Kidney (tissue), 14 donors: ENCODE data around the gene COMMD7. TPM values are rescaled to one million over a fixed set of nuclear protein-coding genes. Genes with fewer than 3 reads are reported as not detected.
"Not testable (repeated sequence)": the region's sequence is repeated elsewhere in the genome, so short reads cannot be mapped to it uniquely, and the experiment has no call there.

Experiments
- DNase-seq, 5 donors: peaks; one replicate each; pipeline ENCODE4 v3.0.0-alpha.2; 2013 to 2020
- FAIRE-seq: peaks from 2 replicates; lab custom pipeline; 2012; peaks lifted over from hg19 to GRCh38; lab: Jason Lieb, UNC
- H3K27ac ChIP-seq, 2 donors: one replicate each; pipeline ENCODE4 v1.7.0; 2013; ENCODE audit warnings: low read depth in 2 of 2, low read length in 2 of 2, inconsistent platforms in 1 of 2
- H3K27me3 ChIP-seq: one replicate; pipeline ENCODE4 v1.7.1; 2013; ENCODE audit warnings: low read length, inconsistent platforms; ENCODE audit not compliant: control insufficient read depth, insufficient read depth
- H3K36me3 ChIP-seq, 3 donors: one replicate each; pipeline versions ENCODE4 v1.7.0 to v1.7.1; 2013; ENCODE audit warnings: low read length in 3 of 3, control low read depth in 1 of 3, inconsistent platforms in 1 of 3; ENCODE audit not compliant: insufficient read depth in 3 of 3, control insufficient read depth in 2 of 3
- H3K4me1 ChIP-seq, 3 donors: one replicate each; pipeline versions ENCODE4 v1.7.0 to v1.7.1; 2013; ENCODE audit warnings: low read length in 3 of 3, inconsistent platforms in 1 of 3, low read depth in 1 of 3; ENCODE audit not compliant: control insufficient read depth in 2 of 3, insufficient read depth in 2 of 3
- H3K4me3 ChIP-seq, 3 donors: one replicate each; pipeline versions ENCODE4 v1.7.0 to v1.8.1; 2013; ENCODE audit warnings: low read length in 3 of 3, control low read depth in 1 of 3, inconsistent platforms in 1 of 3
- H3K9ac ChIP-seq, 3 donors: one replicate each; pipeline versions ENCODE4 v1.7.0 to v1.7.1; 2013; ENCODE audit warnings: low read length in 3 of 3, control low read depth in 1 of 3, inconsistent platforms in 1 of 3
- H3K9me3 ChIP-seq, 3 donors: one replicate each; pipeline versions ENCODE4 v1.7.0 to v1.7.1; 2013; ENCODE audit warnings: low read length in 3 of 3, control low read depth in 1 of 3, inconsistent platforms in 1 of 3; ENCODE audit not compliant: control insufficient read depth in 2 of 3, insufficient read depth in 1 of 3
- intact Hi-C: fragments of 100-400 bp; cut with DNase I; formaldehyde crosslinking; loops from one replicate; pipeline ENCODE4 v1.11.1; 2022
- polyA plus RNA-seq: library from polyadenylated mRNA; stranded (reverse); fragments of 350-450 nt; fragmentation: Illumina TruSeq; extraction: RNeasy Lipid Tissue Mini Kit (QIAGEN cat#74804); gene quantifications from one replicate; pipeline ENCODE4 v1.2.3, GENCODE V29; 2014; ENCODE audit warnings: low read depth, low replicate concordance; ENCODE audit not compliant: insufficient read depth
- total RNA-seq: library from RNA; stranded (reverse); fragmentation: NEBNext Ultra II Directional; extraction: Animal tissue kit (Norgen Biotek cat#: 25700); gene quantifications from one replicate; pipeline ENCODE4 v1.2.1, GENCODE V29; 2021
- TF ChIP-seq, protein P1 (sequence below): IDR thresholded peaks from 3 replicates; pipeline ENCODE4 v1.5.1; 2012; ENCODE audit warnings: mild to moderate bottlenecking, moderate library complexity, borderline replicate concordance; ENCODE audit not compliant: insufficient read depth; ENCODE audit errors: extremely low read depth
- donor health status: control.
- donor health status: control.
- donor health status: control.
- donor health status: control.
- donor health status: control.
- donor health status: DM: yes; HTN: yes; CAD: no.
- donor health status: Normal renal cell carcinoma (clear cell type).

COMMD7 gene
- total and polyA plus RNA-seq, 2 donors from 2014 or later, result 45.8 to 99.2 TPM

DNA sequence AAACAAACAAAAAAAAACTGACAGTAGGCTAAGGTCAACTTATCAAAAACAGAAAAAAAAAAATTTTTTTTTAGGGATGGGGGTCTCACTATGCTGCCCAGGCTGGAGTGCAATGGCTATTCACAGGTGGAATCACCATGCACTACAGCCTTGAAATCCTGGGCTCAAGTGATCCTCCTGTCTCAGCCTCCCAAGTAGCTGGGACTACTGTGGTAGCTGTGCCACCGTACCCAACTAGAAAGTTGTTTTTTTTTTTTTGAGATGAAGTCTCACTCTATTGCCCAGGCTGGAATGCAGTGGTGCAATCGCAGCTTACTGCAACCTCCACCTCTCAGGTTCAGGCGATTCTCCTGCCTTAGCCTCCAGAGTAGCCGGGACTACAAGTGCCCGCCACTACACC, 2.1 kb downstream of the COMMD7 start:
- FAIRE-seq, result no peak
- Histone ChIP-seq H3K9me3 (no peaks in the 10 kb centered on the region), H3K4me1 (peaks cover 0 to 11% (median 0%) of the 10 kb centered on the region in 3 donors), H3K27me3 (no peaks in the 10 kb centered on the region), H3K27ac (no peak overlapping the region), H3K4me3 (no peak overlapping the region), H3K36me3 (no peaks in the 10 kb centered on the region), H3K9ac (no peak overlapping the region)
- intact Hi-C loops, result no loop called here
- no peak for DNase-seq
- TF ChIP-seq, protein P1, sequence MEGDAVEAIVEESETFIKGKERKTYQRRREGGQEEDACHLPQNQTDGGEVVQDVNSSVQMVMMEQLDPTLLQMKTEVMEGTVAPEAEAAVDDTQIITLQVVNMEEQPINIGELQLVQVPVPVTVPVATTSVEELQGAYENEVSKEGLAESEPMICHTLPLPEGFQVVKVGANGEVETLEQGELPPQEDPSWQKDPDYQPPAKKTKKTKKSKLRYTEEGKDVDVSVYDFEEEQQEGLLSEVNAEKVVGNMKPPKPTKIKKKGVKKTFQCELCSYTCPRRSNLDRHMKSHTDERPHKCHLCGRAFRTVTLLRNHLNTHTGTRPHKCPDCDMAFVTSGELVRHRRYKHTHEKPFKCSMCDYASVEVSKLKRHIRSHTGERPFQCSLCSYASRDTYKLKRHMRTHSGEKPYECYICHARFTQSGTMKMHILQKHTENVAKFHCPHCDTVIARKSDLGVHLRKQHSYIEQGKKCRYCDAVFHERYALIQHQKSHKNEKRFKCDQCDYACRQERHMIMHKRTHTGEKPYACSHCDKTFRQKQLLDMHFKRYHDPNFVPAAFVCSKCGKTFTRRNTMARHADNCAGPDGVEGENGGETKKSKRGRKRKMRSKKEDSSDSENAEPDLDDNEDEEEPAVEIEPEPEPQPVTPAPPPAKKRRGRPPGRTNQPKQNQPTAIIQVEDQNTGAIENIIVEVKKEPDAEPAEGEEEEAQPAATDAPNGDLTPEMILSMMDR, result no peak

DNA sequence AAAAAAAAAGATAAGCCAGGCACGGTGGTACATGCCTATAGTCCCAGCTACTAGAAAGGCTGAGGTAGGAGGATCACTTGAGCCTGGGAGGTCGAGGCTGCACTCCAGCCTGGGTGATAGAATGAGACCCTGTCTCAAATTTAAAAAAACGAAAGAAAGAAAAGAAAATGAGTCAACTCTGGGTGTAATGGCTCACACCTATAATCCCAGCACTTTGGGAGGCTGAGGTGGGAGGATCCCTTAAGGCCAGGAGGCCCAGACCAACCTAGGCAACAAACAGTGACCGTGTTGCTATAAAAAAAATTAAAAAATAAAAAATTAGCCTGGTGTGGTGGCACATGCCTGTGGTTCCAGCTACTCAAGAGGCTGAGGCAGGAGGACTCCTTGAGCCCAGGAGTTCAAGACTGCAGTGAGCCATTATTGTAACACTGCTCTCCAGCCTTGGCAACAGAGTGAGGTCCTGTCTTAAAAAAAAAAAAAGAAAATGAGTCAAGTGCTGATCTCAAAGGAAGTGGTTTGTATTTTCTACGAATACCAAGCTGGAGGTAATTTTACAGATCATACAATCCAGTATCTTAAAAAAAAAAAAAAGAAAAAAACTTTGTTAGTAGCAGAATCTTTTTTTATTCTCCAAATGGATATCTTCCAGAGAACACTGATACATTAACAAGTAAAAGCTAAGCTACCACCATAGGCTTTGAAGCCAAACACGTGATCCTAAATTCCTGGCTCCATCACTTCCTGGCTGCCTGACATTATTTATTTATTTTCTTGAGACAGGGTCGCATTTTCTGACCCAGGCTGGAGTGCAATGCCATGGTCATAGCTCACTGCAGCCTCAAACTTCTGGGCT, 5.7 kb downstream of the COMMD7 start:
- peaks cover 0 to 8% (median 0%) of the 10 kb centered on the region in 3 donors for H3K4me1 ChIP-seq
- DNase-seq, result peak in 1 of 5 donors; percentile 70
- H3K36me3 ChIP-seq, result no peaks in the 10 kb centered on the region
- no peak overlapping the region for H3K27ac ChIP-seq
- no peak overlapping the region for H3K4me3 ChIP-seq
- FAIRE-seq, result no peak
- intact Hi-C loops, result no loop called here
- H3K9ac ChIP-seq, result no peak overlapping the region
- TF ChIP-seq, protein P1, result no peak
- no peaks in the 10 kb centered on the region for H3K27me3 ChIP-seq
- H3K9me3 ChIP-seq, result no peaks in the 10 kb centered on the region

DNA sequence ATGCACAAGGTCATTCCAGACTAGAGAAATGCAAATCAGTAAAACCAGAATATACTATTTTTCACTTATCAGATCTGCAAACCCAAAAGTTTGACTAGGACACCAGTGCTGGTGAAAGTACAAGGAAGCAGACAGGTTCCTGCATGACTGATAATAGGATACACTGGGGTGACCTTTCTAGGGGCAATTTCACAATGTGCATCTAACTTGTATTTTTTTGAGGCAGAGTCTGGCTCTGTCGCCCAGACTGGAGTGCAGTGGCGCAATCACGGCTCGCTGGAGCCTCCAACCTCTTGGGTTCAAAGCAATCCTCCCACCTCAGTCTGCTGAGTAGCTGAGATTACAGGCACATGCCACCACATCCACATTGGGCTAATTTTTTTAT, 11.4 kb downstream of the COMMD7 start:
- TF ChIP-seq, protein P1, result no peak
- Histone ChIP-seq H3K27ac (no peak overlapping the region), H3K27me3 (no peaks in the 10 kb centered on the region), H3K9ac (no peak overlapping the region), H3K9me3 (no peaks in the 10 kb centered on the region), H3K4me3 (no peak overlapping the region), H3K4me1 (peaks cover 0 to 6% (median 0%) of the 10 kb centered on the region in 3 donors), H3K36me3 (peaks cover 0 to under 1% (median 0%) of the 10 kb centered on the region in 3 donors)
- intact Hi-C loops, result no loop called here
- no peak for FAIRE-seq
- DNase-seq, result no peak

DNA sequence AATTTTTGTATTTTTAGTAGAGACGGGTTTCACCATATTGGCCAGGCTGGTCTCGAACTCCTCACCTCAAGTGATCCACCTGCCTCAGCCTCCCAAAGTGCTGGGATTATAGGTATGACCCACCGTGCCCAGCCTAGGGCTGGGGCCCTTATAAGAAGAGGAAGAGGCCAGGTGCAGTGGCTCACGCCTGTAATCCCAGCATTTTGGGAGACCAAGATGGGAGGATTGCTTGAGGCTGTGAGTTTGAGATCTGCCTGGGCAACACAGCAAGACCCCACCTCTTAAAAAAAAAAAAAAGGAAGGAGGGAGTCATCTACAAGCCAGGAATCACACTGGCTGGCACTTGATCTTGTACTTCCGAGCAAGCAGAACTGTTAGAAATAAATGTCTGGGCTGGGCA, 13.9 kb downstream of the COMMD7 start:
- H3K4me3 ChIP-seq, H3K9me3 ChIP-seq, H3K4me1 ChIP-seq, intact Hi-C loops, H3K36me3 ChIP-seq, H3K27ac ChIP-seq, H3K27me3 ChIP-seq, FAIRE-seq, DNase-seq, H3K9ac ChIP-seq: not testable (repeated sequence)

DNA sequence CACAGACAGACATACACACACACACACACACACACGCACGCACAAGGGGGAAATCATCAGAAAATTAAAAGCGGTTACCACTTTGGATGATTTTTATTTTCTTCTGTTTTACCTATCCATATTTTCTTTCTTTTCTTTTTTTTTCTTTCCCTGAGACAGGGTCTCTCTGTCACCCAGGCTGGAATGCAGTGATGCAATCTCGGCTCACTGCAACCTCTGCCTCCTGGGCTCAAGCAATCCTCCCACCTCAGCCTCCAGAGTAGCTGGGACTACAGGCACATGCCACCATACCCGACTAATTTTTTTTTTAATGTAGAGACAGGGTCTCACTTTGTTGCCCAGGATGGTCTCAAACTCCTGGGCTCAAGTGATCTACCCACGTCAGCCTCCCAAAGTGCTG, 14.8 kb downstream of the COMMD7 start:
- intact Hi-C loops, FAIRE-seq, H3K27ac ChIP-seq: not testable (repeated sequence)

More for the DNA sequence above, 14.8 kb downstream of the COMMD7 start:
- not testable (repeated sequence) for H3K9me3 ChIP-seq, H3K27me3 ChIP-seq, DNase-seq, H3K9ac ChIP-seq, H3K36me3 ChIP-seq, H3K4me1 ChIP-seq, H3K4me3 ChIP-seq
